K562 (cell line): Measurements from ENCODE around the gene EGLN1. TPM values are rescaled to one million over a fixed set of nuclear protein-coding genes. Genes with fewer than 3 reads are reported as not detected.

ENCODE experiments used
- BACH1 ChIP-seq: fragments of 200-800 bp; sonication (Bioruptor generic); IDR thresholded peaks from 2 replicates; pipeline ENCODE4 v1.6.1; 2016; ENCODE audit warnings: missing genetic modification characterization, missing compliant biosample characterization
- CBFB ChIP-seq: sonication (generic); formaldehyde crosslinking; IDR thresholded peaks from 2 replicates; pipeline ENCODE4 v1.4.0; 2020; ENCODE audit warnings: mild to moderate bottlenecking, missing genetic modification reagents
- FOXJ3 ChIP-seq: sonication (generic); formaldehyde crosslinking; IDR thresholded peaks from 2 replicates; pipeline ENCODE4 v1.4.0; 2020; ENCODE audit warnings: mild to moderate bottlenecking, missing genetic modification reagents
- IFI16 ChIP-seq: fragments of 250-450 bp; sonication (Bioruptor Pico); IDR thresholded peaks from 2 replicates; pipeline ENCODE4 v2.1.2; 2022; ENCODE audit warnings: mild to moderate bottlenecking, inconsistent platforms
- L3MBTL2 ChIP-seq: fragments of 450-650 bp; IDR thresholded peaks from 2 replicates; pipeline ENCODE4 v1.6.1; 2016; ENCODE audit warnings: mild to moderate bottlenecking, moderate library complexity
- MCM3 ChIP-seq: fragments of 450-650 bp; IDR thresholded peaks from 2 replicates; pipeline ENCODE4 v1.6.1; 2016
- NR2C2 ChIP-seq, 2 experiments: fragments of 200-800 bp in 1 of 2; sonication (Bioruptor generic) in 1 of 2; sonication (generic) in 1 of 2; formaldehyde crosslinking in 1 of 2; IDR thresholded peaks; 2 replicates each; pipeline versions ENCODE4 v1.6.1 to v1.8.0; 2016 to 2022; ENCODE audit warnings: mild to moderate bottlenecking in 1 of 2, missing compliant biosample characterization in 1 of 2, missing genetic modification characterization in 1 of 2, missing genetic modification reagents in 1 of 2
- NUFIP1 ChIP-seq: fragments of 450-650 bp; IDR thresholded peaks from 2 replicates; pipeline ENCODE4 v1.6.1; 2018; ENCODE audit not compliant: partially characterized antibody
- RBBP5 ChIP-seq: fragments of 200-600 bp; sonication (generic); IDR thresholded peaks from 2 replicates; pipeline ENCODE4 v1.6.1; 2012; ENCODE audit warnings: borderline replicate concordance, mild to moderate bottlenecking, low read length, control low read depth, inconsistent platforms; ENCODE audit not compliant: insufficient read depth, poor library complexity, severe bottlenecking
- RFX5 ChIP-seq: IDR thresholded peaks from 2 replicates; pipeline ENCODE4 v1.6.1; 2011; ENCODE audit warnings: low read depth, mild to moderate bottlenecking, improper control_type of control experiment, low read length
- SIN3A ChIP-seq, 2 experiments: fragments of 150-350 bp in 1 of 2; IDR thresholded peaks; 2 replicates each; pipeline ENCODE4 v1.6.1; 2011 to 2016; ENCODE audit warnings: borderline replicate concordance in 2 of 2, low read depth in 2 of 2, low read length in 2 of 2, mild to moderate bottlenecking in 2 of 2, moderate library complexity in 2 of 2; ENCODE audit not compliant: control insufficient read depth in 1 of 2
- TSC22D4 ChIP-seq: fragments of 450-650 bp; IDR thresholded peaks from 2 replicates; pipeline ENCODE4 v1.6.1; 2016; ENCODE audit warnings: missing genetic modification characterization, missing biosample characterization, control low read depth
- ZBTB17 ChIP-seq: fragments of 450-650 bp; formaldehyde crosslinking; IDR thresholded peaks from 2 replicates; pipeline ENCODE4 v1.4.0; 2020; ENCODE audit warnings: mild to moderate bottlenecking
- ZBTB8A ChIP-seq: fragments of 450-650 bp; IDR thresholded peaks from 2 replicates; pipeline ENCODE4 v1.6.1; 2018; ENCODE audit warnings: mild to moderate bottlenecking, moderate library complexity; ENCODE audit not compliant: partially characterized antibody
- ZC3H8 ChIP-seq: fragments of 450-650 bp; IDR thresholded peaks from 2 replicates; pipeline ENCODE4 v1.6.1; 2017
- ZFP1 ChIP-seq: fragments of 450-650 bp; formaldehyde crosslinking; IDR thresholded peaks from 2 replicates; pipeline ENCODE4 v1.4.0; 2020; ENCODE audit warnings: mild to moderate bottlenecking, mixed read lengths
- ZNF384 ChIP-seq: IDR thresholded peaks from 2 replicates; pipeline ENCODE4 v1.6.1; 2012; ENCODE audit warnings: low read depth, low read length, improper control_type of control experiment
- polyA plus RNA-seq, 8 experiments: library from polyadenylated mRNA; depleted of rRNA in 4 of 8; stranded (reverse) in 5 of 8; unstranded in 3 of 8; fragments of >200 nt; fragmentation: Nextera tagmentation in 2 of 8; fragmentation: Illumina TruSeq in 1 of 8; extraction: Ambion mirVana in 2 of 8; extraction: Trizol in 1 of 8; gene quantifications; 2 replicates each; pipeline versions ENCODE4 v1.2.1 to v1.2.3, GENCODE V29; 2011 to 2014; ENCODE audit warnings: inconsistent platforms in 1 of 8, missing spikeins in 1 of 8
- total RNA-seq, 7 experiments: library from RNA; depleted of rRNA in 6 of 7; stranded (reverse); fragments of >200 nt in 6 of 7; fragmentation: Illumina TruSeq in 2 of 7; extraction: Trizol in 2 of 7; gene quantifications; 2 replicates each; pipeline versions ENCODE4 v1.2.1 to v1.2.3, GENCODE V29; 2011 to 2021; ENCODE audit warnings: low replicate concordance in 1 of 7
- TF ChIP-seq, protein P1 (sequence below): sonication (generic); formaldehyde crosslinking; IDR thresholded peaks from 2 replicates; pipeline ENCODE4 v1.5.0; 2020; ENCODE audit warnings: missing genetic modification reagents
- TF ChIP-seq, protein P2 (sequence below): fragments of 450-650 bp; IDR thresholded peaks from one replicate; pipeline ENCODE4 v1.6.1; 2018; ENCODE audit warnings: mild to moderate bottlenecking, moderate library complexity; ENCODE audit not compliant: partially characterized antibody
- TF ChIP-seq, protein P3 (sequence below): IDR thresholded peaks from 3 replicates; pipeline ENCODE4 v1.6.1; 2011; ENCODE audit warnings: borderline replicate concordance, mild to moderate bottlenecking; ENCODE audit not compliant: insufficient read length, insufficient read depth
- TF ChIP-seq, protein P4 (sequence below): IDR thresholded peaks from 2 replicates; pipeline ENCODE4 v1.6.1; 2012; ENCODE audit warnings: low read depth, low read length, improper control_type of control experiment, borderline replicate concordance
- TF ChIP-seq, protein P5 (sequence below): fragments of 450-650 bp; conservative IDR thresholded peaks from 2 replicates; pipeline ENCODE4 v1.6.1; 2016; ENCODE audit warnings: missing genetic modification characterization, low read depth, mild to moderate bottlenecking, missing compliant biosample characterization, moderate library complexity

Gene EGLN1
- total and polyA plus RNA-seq, 9 of the 15 experiments (the other 6 are each of a cell fraction or from before 2014, with no cell fraction given): 5.2 to 54.3 (median 24.6) TPM

DNA sequence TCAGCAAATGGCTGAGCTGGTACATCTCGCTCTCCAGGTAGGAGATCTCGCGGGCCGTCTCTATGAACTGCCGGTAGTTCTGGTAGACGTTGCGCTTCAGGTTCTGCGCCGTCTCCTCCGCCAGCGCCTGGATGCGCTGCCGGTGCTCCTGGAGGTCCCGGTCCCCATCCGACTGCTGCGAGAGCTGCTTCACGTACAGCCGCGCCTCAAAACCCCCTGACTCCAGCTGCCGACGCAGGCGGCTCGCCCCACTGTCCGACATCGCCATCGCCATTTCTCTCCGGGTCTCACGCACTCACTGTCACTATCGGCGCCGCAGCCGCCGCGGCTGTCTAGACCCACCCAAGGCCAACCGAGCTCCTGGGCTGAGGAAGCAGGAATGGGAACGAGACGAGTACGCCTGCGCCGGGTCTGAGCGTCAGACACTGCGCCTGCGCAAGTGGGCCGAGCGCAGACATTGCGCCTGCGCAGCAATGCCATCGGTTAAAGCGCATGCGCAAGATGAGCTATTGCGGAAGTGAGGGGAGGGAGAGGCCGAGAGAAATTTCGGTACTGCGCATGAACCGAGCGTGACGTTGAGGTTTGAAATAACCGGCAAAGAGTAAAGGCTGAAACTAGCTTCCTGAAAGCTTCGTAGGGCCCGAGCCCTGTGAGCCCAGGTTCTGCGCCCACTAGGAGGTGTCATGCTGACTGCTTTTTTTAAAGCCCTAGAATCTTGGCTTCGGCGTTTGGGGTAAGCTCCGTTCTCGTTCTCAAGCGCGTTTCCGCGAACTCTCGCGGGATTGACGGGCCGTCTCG lies 84.4 kb downstream of the EGLN1 start, which contains the start of gene EXOC8 (continued):
- TF ChIP-seq, protein P1, sequence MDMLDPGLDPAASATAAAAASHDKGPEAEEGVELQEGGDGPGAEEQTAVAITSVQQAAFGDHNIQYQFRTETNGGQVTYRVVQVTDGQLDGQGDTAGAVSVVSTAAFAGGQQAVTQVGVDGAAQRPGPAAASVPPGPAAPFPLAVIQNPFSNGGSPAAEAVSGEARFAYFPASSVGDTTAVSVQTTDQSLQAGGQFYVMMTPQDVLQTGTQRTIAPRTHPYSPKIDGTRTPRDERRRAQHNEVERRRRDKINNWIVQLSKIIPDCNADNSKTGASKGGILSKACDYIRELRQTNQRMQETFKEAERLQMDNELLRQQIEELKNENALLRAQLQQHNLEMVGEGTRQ (CRISPR knock-in tag): no peak
- no peak for TF ChIP-seq RFX5
- no peak for TF ChIP-seq ZNF384
- TF ChIP-seq CBFB (CRISPR knock-in tag): no peak
- no peak for TF ChIP-seq IFI16 (CRISPR knock-in tag)
- peak; percentile 86 for TF ChIP-seq L3MBTL2
- TF ChIP-seq NR2C2 (CRISPR knock-in tag; IDR thresholded peaks at IDR 0.05): no peak
- no peak for TF ChIP-seq NR2C2 (tag; IDR thresholded peaks at IDR 0.05)
- TF ChIP-seq MCM3: no peak
- TF ChIP-seq RBBP5: peak; percentile 89
- TF ChIP-seq ZFP1 (CRISPR knock-in tag): peak; percentile 42; the same call in 1 of the 2 replicates
- TF ChIP-seq, protein P2, sequence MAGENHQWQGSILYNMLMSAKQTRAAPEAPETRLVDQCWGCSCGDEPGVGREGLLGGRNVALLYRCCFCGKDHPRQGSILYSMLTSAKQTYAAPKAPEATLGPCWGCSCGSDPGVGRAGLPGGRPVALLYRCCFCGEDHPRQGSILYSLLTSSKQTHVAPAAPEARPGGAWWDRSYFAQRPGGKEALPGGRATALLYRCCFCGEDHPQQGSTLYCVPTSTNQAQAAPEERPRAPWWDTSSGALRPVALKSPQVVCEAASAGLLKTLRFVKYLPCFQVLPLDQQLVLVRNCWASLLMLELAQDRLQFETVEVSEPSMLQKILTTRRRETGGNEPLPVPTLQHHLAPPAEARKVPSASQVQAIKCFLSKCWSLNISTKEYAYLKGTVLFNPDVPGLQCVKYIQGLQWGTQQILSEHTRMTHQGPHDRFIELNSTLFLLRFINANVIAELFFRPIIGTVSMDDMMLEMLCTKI: no peak
- TF ChIP-seq FOXJ3: no peak
- TF ChIP-seq ZBTB8A: no peak
- peak; percentile 80 for TF ChIP-seq ZBTB17
- TF ChIP-seq, protein P3, sequence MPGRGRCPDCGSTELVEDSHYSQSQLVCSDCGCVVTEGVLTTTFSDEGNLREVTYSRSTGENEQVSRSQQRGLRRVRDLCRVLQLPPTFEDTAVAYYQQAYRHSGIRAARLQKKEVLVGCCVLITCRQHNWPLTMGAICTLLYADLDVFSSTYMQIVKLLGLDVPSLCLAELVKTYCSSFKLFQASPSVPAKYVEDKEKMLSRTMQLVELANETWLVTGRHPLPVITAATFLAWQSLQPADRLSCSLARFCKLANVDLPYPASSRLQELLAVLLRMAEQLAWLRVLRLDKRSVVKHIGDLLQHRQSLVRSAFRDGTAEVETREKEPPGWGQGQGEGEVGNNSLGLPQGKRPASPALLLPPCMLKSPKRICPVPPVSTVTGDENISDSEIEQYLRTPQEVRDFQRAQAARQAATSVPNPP: no peak
- no peak for TF ChIP-seq TSC22D4 (tag)
- no peak for TF ChIP-seq BACH1 (tag)
- peak in 1 of 2 experiments; percentile 39; a peak in 1 of 4 replicates for TF ChIP-seq SIN3A (IDR thresholded peaks at IDR 0.05; ENCODE audit: borderline replicate concordance in 2 of 2, control insufficient read depth in 1 of 2, low read depth in 2 of 2, low read length in 2 of 2)
- no peak for TF ChIP-seq ZC3H8
- TF ChIP-seq, protein P4, sequence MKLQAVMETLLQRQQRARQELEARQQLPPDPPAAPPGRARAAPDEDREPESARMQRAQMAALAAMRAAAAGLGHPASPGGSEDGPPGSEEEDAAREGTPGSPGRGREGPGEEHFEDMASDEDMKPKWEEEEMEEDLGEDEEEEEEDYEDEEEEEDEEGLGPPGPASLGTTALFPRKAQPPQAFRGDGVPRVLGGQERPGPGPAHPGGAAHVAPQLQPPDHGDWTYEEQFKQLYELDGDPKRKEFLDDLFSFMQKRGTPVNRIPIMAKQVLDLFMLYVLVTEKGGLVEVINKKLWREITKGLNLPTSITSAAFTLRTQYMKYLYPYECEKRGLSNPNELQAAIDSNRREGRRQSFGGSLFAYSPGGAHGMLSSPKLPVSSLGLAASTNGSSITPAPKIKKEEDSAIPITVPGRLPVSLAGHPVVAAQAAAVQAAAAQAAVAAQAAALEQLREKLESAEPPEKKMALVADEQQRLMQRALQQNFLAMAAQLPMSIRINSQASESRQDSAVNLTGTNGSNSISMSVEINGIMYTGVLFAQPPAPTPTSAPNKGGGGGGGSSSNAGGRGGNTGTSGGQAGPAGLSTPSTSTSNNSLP: no peak
- TF ChIP-seq, protein P5, sequence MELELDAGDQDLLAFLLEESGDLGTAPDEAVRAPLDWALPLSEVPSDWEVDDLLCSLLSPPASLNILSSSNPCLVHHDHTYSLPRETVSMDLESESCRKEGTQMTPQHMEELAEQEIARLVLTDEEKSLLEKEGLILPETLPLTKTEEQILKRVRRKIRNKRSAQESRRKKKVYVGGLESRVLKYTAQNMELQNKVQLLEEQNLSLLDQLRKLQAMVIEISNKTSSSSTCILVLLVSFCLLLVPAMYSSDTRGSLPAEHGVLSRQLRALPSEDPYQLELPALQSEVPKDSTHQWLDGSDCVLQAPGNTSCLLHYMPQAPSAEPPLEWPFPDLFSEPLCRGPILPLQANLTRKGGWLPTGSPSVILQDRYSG (tag): no peak
- TF ChIP-seq NUFIP1: no peak
